MM.1S (cell line): ENCODE data around the gene MYL4.

ENCODE experiments used
- DNase-seq: peaks from one replicate; pipeline ENCODE4 v3.0.0-alpha.2; 2015
- H2AFZ ChIP-seq: fragments of 300-600 bp; sonication (generic); 2 replicates; pipeline ENCODE4 v1.6.0; 2016; ENCODE audit warnings: antibody characterized with exemption, low read length
- H3F3A ChIP-seq: fragments of 300-600 bp; sonication (generic); 2 replicates; pipeline ENCODE4 v1.6.1; 2016; ENCODE audit warnings: mild to moderate bottlenecking, antibody characterized with exemption, low read length, moderate library complexity, mixed read lengths; ENCODE audit not compliant: insufficient read depth
- H3K27ac ChIP-seq: fragments of 300-600 bp; sonication (generic); 2 replicates; pipeline ENCODE4 v1.5.1; 2016; ENCODE audit warnings: mild to moderate bottlenecking, low read length
- H3K27me3 ChIP-seq: fragments of 300-600 bp; sonication (generic); replicated peaks from 2 replicates; pipeline ENCODE4 v1.6.0; 2016; ENCODE audit warnings: low read length; ENCODE audit not compliant: insufficient read depth
- H3K36me3 ChIP-seq: fragments of 300-600 bp; sonication (generic); replicated peaks from 2 replicates; pipeline ENCODE4 v1.6.1; 2016; ENCODE audit warnings: mild to moderate bottlenecking, low read length, mixed read lengths; ENCODE audit not compliant: insufficient read depth
- H3K4me1 ChIP-seq: fragments of 300-600 bp; sonication (generic); 2 replicates; pipeline ENCODE4 v1.6.1; 2016; ENCODE audit warnings: low read length, mixed read lengths
- H3K4me2 ChIP-seq: fragments of 300-600 bp; sonication (generic); 2 replicates; pipeline ENCODE4 v1.6.0; 2016; ENCODE audit warnings: low read depth, low read length
- H3K4me3 ChIP-seq: fragments of 300-600 bp; sonication (generic); 2 replicates; pipeline ENCODE4 v1.5.1; 2016; ENCODE audit warnings: low read length, mixed read lengths
- H3K79me2 ChIP-seq: fragments of 300-600 bp; sonication (generic); 2 replicates; pipeline ENCODE4 v1.6.1; 2016; ENCODE audit warnings: mixed run types, low read length, mixed read lengths
- H3K9ac ChIP-seq: fragments of 300-600 bp; sonication (generic); 2 replicates; pipeline ENCODE4 v1.6.1; 2016; ENCODE audit warnings: low read length, mixed read lengths
- H3K9me2 ChIP-seq: fragments of 300-600 bp; sonication (generic); replicated peaks from 2 replicates; pipeline ENCODE4 v1.6.1; 2016; ENCODE audit warnings: mild to moderate bottlenecking, low read length, mixed read lengths; ENCODE audit not compliant: insufficient read depth
- H3K9me3 ChIP-seq: fragments of 300-600 bp; sonication (generic); replicated peaks from 2 replicates; pipeline ENCODE4 v1.6.1; 2016; ENCODE audit warnings: mild to moderate bottlenecking, low read length, mixed read lengths; ENCODE audit not compliant: insufficient read depth
- H4K20me1 ChIP-seq: fragments of 300-600 bp; sonication (generic); 2 replicates; pipeline ENCODE4 v1.6.1; 2016; ENCODE audit warnings: mild to moderate bottlenecking, low read length, moderate library complexity, mixed read lengths; ENCODE audit not compliant: insufficient read depth
- CTCF ChIP-seq: fragments of 300-600 bp; sonication (generic); IDR thresholded peaks from 2 replicates; pipeline ENCODE4 v1.5.1; 2016; ENCODE audit warnings: antibody characterized with exemption, low read length, mixed read lengths
- EZH2 ChIP-seq: fragments of 300-600 bp; sonication (generic); optimal IDR thresholded peaks from 2 replicates; pipeline ENCODE3; 2017; ENCODE audit warnings: low read depth, mild to moderate bottlenecking, antibody characterized with exemption, low read length, mixed read lengths
- EZH2phosphoT487 ChIP-seq: fragments of 300-600 bp; sonication (generic); IDR thresholded peaks from 2 replicates; pipeline ENCODE4 v1.6.1; 2018; ENCODE audit warnings: antibody characterized with exemption, low read length

Gene MYL4

GRCh38 chr17:47218896-47219430, 9.8 kb downstream of the MYL4 start:
- Histone ChIP-seq H3K4me2 (no peak overlapping the region), H3K4me1 (no peaks in the 10 kb centered on the region), H2AFZ (no peak overlapping the region)

GRCh38 chr17:47219621-47220475, 10.7 kb downstream of the MYL4 start:
- no peaks in the 10 kb centered on the region for H3K27me3 ChIP-seq
- H2AFZ ChIP-seq, result no peak overlapping the region
- DNase-seq, result no peak
- H3K4me1 ChIP-seq, result no peaks in the 10 kb centered on the region
- no peaks in the 10 kb centered on the region for H3K36me3 ChIP-seq
- no peaks in the 10 kb centered on the region for H3K9me2 ChIP-seq
- H3K9me3 ChIP-seq, result no peaks in the 10 kb centered on the region
- TF ChIP-seq EZH2 (no peak), CTCF (no peak), EZH2phosphoT487 (no peak)
- H3K27ac ChIP-seq, result no peak overlapping the region
- no peak overlapping the region for H3K4me3 ChIP-seq
- no peak overlapping the region for H3K4me2 ChIP-seq
- H3K79me2 ChIP-seq, result no peaks in the 10 kb centered on the region
- no peak overlapping the region for H3K9ac ChIP-seq
- H4K20me1 ChIP-seq, result no peaks in the 10 kb centered on the region
- no peaks in the 10 kb centered on the region for H3F3A ChIP-seq

More at GRCh38 chr17:47218896-47219430, 9.8 kb downstream of the MYL4 start:
- no peak overlapping the region for H3K27ac ChIP-seq
- no peak for TF ChIP-seq CTCF
- TF ChIP-seq EZH2phosphoT487, result no peak
- TF ChIP-seq EZH2, result no peak
- no peaks in the 10 kb centered on the region for H4K20me1 ChIP-seq
- DNase-seq, result no peak
- no peaks in the 10 kb centered on the region for H3K36me3 ChIP-seq
- no peaks in the 10 kb centered on the region for H3K9me3 ChIP-seq
- no peaks in the 10 kb centered on the region for H3K9me2 ChIP-seq
- H3K27me3 ChIP-seq, result no peaks in the 10 kb centered on the region
- no peak overlapping the region for H3K9ac ChIP-seq
- H3K79me2 ChIP-seq, result no peaks in the 10 kb centered on the region
- H3K4me3 ChIP-seq, result no peak overlapping the region
- H3F3A ChIP-seq, result no peaks in the 10 kb centered on the region

GRCh38 chr17:47220531-47220999, 11.4 kb downstream of the MYL4 start:
- H3K36me3 ChIP-seq, result no peaks in the 10 kb centered on the region
- no peaks in the 10 kb centered on the region for H3K27me3 ChIP-seq
- no peaks in the 10 kb centered on the region for H3K79me2 ChIP-seq
- no peak overlapping the region for H3K27ac ChIP-seq
- no peak for DNase-seq
- TF ChIP-seq EZH2phosphoT487, result no peak
- TF ChIP-seq CTCF, result no peak
- TF ChIP-seq EZH2, result no peak
- H3K4me3 ChIP-seq, result no peak overlapping the region
- no peaks in the 10 kb centered on the region for H3K9me2 ChIP-seq
- H3K4me1 ChIP-seq, result no peaks in the 10 kb centered on the region
- no peak overlapping the region for H3K9ac ChIP-seq
- no peaks in the 10 kb centered on the region for H3F3A ChIP-seq
- no peak overlapping the region for H2AFZ ChIP-seq
- no peak overlapping the region for H3K4me2 ChIP-seq
- H3K9me3 ChIP-seq, result no peaks in the 10 kb centered on the region
- no peaks in the 10 kb centered on the region for H4K20me1 ChIP-seq
